OCI-LY3 (cell line): ENCODE data around the gene INTS6.

ENCODE experiments used
- EZH2phosphoT487 ChIP-seq: fragments of 200-600 bp; shearing (Covaris generic); IDR thresholded peaks from 2 replicates; pipeline ENCODE4 v1.6.1; 2018; ENCODE audit warnings: antibody characterized with exemption, mixed run types, low read depth
- TF ChIP-seq, protein P1 (sequence below): fragments of 200-600, 300-600 bp; sonication (generic); IDR thresholded peaks from 2 replicates; pipeline ENCODE4 v1.5.1; 2014; ENCODE audit warnings: antibody characterized with exemption, low read length, low read depth

DNA sequence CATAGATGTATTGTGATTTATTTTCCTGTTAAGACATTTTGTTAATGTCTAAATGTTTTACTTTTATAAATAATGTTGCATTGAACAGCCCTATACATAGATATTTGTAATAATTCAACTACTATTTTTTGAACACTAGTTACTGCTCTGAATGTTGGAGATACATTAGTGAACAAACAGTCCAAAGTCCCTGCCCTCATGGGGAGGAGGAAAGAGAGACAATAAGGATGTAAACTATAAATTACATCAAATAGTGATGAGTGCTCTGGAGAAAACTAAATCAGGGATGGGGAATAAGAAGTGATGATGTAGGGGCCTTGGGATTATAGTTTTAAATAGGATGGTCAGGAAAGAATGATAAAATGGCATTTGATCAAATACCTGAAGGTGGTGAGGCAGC is 12.3 kb upstream of the INTS6 start:
- TF ChIP-seq, protein P1, sequence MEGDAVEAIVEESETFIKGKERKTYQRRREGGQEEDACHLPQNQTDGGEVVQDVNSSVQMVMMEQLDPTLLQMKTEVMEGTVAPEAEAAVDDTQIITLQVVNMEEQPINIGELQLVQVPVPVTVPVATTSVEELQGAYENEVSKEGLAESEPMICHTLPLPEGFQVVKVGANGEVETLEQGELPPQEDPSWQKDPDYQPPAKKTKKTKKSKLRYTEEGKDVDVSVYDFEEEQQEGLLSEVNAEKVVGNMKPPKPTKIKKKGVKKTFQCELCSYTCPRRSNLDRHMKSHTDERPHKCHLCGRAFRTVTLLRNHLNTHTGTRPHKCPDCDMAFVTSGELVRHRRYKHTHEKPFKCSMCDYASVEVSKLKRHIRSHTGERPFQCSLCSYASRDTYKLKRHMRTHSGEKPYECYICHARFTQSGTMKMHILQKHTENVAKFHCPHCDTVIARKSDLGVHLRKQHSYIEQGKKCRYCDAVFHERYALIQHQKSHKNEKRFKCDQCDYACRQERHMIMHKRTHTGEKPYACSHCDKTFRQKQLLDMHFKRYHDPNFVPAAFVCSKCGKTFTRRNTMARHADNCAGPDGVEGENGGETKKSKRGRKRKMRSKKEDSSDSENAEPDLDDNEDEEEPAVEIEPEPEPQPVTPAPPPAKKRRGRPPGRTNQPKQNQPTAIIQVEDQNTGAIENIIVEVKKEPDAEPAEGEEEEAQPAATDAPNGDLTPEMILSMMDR: no peak
- TF ChIP-seq EZH2phosphoT487: no peak
